Colon (tissue), 2 donors: ENCODE data around the gene EEF1A1.

Experiments used
- FAIRE-seq: peaks from 2 replicates; lab custom pipeline; 2012; peaks lifted over from hg19 to GRCh38; lab: Jason Lieb, UNC
- donor health status: control.
- donor health status: control.

EEF1A1 gene

GRCh38 chr6:73505142-73505541, 15.7 kb downstream of the EEF1A1 start:
- no peak for FAIRE-seq

- FAIRE-seq, result no peak
Measured at GRCh38 chr6:73504160-73504559, 16.7 kb downstream of the EEF1A1 start.

DNA sequence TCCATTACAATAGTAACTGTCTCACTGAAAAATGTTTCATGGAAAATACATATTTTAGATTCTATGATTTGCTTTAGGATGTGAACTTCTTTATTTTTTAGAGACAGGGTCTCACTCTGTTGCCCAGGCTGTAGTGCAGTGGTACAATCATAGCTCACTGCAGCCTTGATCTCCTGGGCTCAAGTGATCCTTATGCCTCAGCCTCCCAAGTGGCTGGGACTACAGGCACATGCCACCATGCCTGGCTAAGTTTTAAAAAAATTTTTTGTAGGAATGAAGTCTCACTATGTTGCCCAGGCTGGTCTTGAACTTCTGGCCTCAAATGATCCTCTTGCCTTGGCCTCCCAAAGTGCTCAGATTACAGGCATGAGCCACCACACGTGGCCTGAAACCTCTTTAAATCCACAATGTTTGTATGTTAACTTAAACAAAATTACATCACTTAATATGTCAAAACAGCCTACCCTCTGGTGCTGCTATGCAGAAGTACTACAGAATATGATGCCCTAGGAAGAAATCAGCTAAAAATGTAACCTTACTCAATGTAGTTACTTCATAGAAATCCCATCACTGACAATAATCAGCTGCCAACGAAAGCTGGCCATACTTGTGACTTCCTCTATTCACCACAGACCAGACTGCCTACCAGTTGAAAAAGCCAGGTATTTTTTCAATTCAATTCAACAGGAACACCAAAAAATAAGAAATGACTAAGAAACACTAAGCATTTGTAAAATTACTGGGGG, 17.6 kb downstream of the EEF1A1 start:
- FAIRE-seq, result no peak

- no peak for FAIRE-seq
Measured at GRCh38 chr6:73497915-73498314, 22.9 kb downstream of the EEF1A1 start.

- FAIRE-seq, result no peak
Measured at GRCh38 chr6:73491377-73491776, 29.5 kb downstream of the EEF1A1 start.

- FAIRE-seq, result no peak
Measured at GRCh38 chr6:73487473-73487872, 33.4 kb downstream of the EEF1A1 start.

DNA sequence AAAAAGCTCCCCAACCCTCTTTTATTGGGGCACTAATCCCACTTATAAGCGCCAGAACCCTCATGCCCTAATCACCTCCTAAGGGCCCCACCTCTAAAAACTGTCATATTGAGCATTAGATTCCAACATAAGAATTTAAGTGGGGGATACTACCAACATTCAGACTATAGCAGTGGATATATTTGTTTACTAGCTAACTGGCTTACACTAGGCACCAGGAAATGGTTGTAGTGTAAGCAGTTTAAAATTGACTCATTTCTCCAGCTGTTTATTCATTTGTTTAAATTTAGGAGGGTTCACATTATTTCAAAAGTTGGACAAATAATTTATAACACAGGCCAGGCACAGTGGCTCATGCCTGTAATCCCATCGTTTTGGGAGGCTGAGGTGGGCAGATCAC, 36.4 kb downstream of the EEF1A1 start:
- FAIRE-seq, result no peak

- FAIRE-seq, result no peak
Measured at GRCh38 chr6:73481969-73482368, 38.9 kb downstream of the EEF1A1 start.

- FAIRE-seq, result no peak
Measured at GRCh38 chr6:73477407-73477806, 43.4 kb downstream of the EEF1A1 start.

DNA sequence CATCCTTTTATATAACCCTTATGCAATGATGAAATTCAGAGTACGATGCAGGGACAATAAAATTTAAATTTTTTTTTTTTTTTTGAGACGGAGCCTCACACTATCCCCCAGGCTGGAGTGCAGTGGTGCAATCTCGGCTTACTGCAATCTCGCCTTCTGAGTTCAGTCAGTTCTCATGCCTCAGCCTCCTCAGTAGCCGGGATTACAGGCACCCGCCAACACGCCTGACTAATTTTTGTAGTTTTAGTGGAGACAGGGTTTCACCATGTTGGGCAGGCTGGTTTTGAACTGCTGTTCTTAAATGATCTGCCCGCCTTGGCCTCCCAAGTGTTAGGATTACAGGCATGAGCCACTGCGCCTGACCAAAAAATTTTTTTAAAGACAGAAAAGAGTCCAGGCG, 44.1 kb downstream of the EEF1A1 start:
- no peak for FAIRE-seq

DNA sequence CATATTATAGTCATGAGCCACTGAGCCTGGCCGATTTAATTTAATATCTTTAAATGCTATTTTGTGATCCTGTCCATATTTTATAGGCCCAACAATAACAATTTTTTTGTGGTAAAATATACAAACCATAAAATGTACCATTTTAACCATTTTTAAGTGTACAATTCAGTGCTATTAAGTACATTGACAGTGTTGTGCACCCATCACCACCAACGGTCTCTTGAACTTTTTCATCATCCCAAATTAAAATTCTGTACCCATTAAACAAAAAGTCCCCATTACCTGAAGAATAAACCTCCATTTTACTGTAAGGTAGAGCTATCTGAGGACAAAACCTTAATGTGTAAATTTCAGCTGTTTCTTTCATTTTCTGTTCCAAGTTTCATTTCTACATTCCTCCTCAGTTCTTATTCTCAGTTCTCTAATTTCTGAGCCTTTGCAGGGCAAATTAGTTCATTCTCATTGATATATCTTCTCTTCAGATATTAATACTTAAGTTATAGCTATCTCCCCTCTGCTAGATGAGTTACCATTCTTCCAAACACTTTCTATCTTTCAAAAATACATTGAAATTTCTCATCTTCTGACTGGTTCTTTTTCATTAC, 49.0 kb downstream of the EEF1A1 start:
- FAIRE-seq, result no peak
